SU-DHL-6 (cell line): ENCODE measurements around the gene AATK.

ENCODE experiments used
- CTCF ChIP-seq: fragments of 200-600 bp; sonication (generic); IDR thresholded peaks from one replicate; pipeline ENCODE4 v1.5.1; 2017; ENCODE audit warnings: antibody characterized with exemption, mild to moderate bottlenecking, low read length, moderate library complexity; ENCODE audit not compliant: insufficient read depth, poor library complexity, severe bottlenecking
- EZH2phosphoT487 ChIP-seq: fragments of 200-600 bp; sonication (generic), shearing (Covaris generic); conservative IDR thresholded peaks from 2 replicates; pipeline ENCODE4 v1.6.1; 2018; ENCODE audit warnings: mild to moderate bottlenecking, antibody characterized with exemption, low read length, moderate library complexity, mixed read lengths

DNA sequence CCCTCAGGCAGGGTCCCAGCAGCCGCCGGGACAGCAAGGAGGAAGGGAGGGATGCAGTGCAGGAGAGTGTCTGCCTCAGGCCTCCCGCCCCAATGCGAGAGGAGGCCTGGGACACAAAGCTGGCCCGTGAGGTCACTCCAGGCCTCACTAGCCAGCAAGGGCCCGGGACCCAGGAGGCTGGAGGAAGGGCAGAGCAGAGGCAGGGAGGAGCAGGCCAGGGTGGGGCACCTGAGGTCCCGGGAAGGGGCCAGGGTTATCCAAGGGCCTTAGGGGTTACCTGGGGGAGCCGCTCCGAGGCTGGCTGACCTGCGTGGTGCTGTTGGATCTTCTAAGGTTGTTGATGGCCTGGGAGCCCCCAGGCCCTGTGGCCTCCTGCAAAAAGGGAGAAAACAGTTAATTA is 42.6 kb upstream of the AATK start:
- TF ChIP-seq CTCF = no peak
- TF ChIP-seq EZH2phosphoT487 = no peak
